Upper lobe of left lung (tissue), 6 donors: ENCODE results near the gene CENPH. TPM values are rescaled to one million over a fixed set of nuclear protein-coding genes. Genes with fewer than 3 reads are reported as not detected.
A peak's percentile ranks its signal among the peaks of the same experiment; 100 is the strongest.

ENCODE experiments used
- ATAC-seq, 2 donors: fragments of 200-7000 bp; cut with Tn5 transposase; one replicate each; pipeline ENCODE4 v1.9.1; 2022; ENCODE audit warnings: mild to moderate bottlenecking in 2 of 2, moderate library complexity in 2 of 2; ENCODE audit not compliant: low FRiP score in 2 of 2
- DNase-seq, 2 donors: peaks; one replicate each; pipeline ENCODE4 v3.0.0-alpha.2; 2019 to 2020
- H3K27ac ChIP-seq, 4 donors: fragments of 200-600 bp; sonication (generic); one replicate each; pipeline ENCODE4 v1.5.1; 2016 to 2019
- H3K27me3 ChIP-seq, 4 donors: fragments of 200-600 bp; sonication (generic); one replicate each; pipeline ENCODE4 v1.5.1; 2017 to 2019
- H3K36me3 ChIP-seq, 4 donors: fragments of 200-600 bp; sonication (generic); one replicate each; pipeline ENCODE4 v1.5.1; 2016 to 2019
- H3K4me1 ChIP-seq, 4 donors: fragments of 200-600 bp; sonication (generic); one replicate each; pipeline ENCODE4 v1.5.1; 2018 to 2019
- H3K4me3 ChIP-seq, 4 donors: fragments of 200-600 bp; sonication (generic); one replicate each; pipeline ENCODE4 v1.5.1; 2017 to 2019; ENCODE audit warnings: mild to moderate bottlenecking in 2 of 4, moderate library complexity in 1 of 4
- H3K9me3 ChIP-seq, 4 donors: fragments of 200-600 bp; sonication (generic); one replicate each; pipeline ENCODE4 v1.5.1; 2018 to 2019
- EP300 ChIP-seq, 4 donors: sonication (generic); formaldehyde crosslinking; IDR thresholded peaks; one replicate each; pipeline ENCODE4 v1.5.1; 2017; ENCODE audit warnings: antibody characterized with exemption in 4 of 4, control low read depth in 2 of 4
- POLR2A ChIP-seq, 4 donors: fragments of 450-650 bp; IDR thresholded peaks; one replicate each; pipeline ENCODE4 v1.5.1; 2016 to 2017; ENCODE audit warnings: antibody characterized with exemption in 4 of 4, mild to moderate bottlenecking in 2 of 4
- POLR2AphosphoS5 ChIP-seq, 2 donors: sonication (generic); formaldehyde crosslinking; IDR thresholded peaks; one replicate each; pipeline ENCODE4 v1.5.1; 2017; ENCODE audit warnings: antibody characterized with exemption in 2 of 2
- WGBS, 2 donors: methylation state at CpG; one replicate each; pipeline ENCODE4 v1.1.5; 2017 to 2018; 5-methylcytosine and 5-hydroxymethylcytosine counted together
- total RNA-seq, 6 donors: library from RNA; depleted of rRNA in 4 of 6; stranded (reverse); fragments of >200 nt in 4 of 6; gene quantifications; one replicate each; pipeline versions ENCODE4 v1.1.0 to v1.2.1, GENCODE V29; 2016 to 2021
- TF ChIP-seq, protein P1 (sequence below), 6 experiments: fragments of 450-650 bp in 4 of 6; fragments of 200-600 bp in 2 of 6; sonication (generic) in 2 of 6; IDR thresholded peaks; one replicate each; pipeline ENCODE4 v1.5.1; 2016 to 2019; ENCODE audit warnings: antibody characterized with exemption in 6 of 6
- donor health status: DM: no; HTN: no; CAD: no; lungs with moderate emphysema.
- donor health status: DM: no; HTN: yes; CAD: no; lungs with severe emphysema.

CENPH gene
- total RNA-seq, 6 donors from 2014 or later: 1.8 to 3.3 (median 2.4) TPM

- ATAC-seq (no peak), DNase-seq (no peak)
- TF ChIP-seq EP300 (IDR thresholded peaks at IDR 0.05) (no peak), POLR2A (IDR thresholded peaks at IDR 0.05) (no peak), POLR2AphosphoS5 (IDR thresholded peaks at IDR 0.05) (no peak)
- TF ChIP-seq, protein P1, sequence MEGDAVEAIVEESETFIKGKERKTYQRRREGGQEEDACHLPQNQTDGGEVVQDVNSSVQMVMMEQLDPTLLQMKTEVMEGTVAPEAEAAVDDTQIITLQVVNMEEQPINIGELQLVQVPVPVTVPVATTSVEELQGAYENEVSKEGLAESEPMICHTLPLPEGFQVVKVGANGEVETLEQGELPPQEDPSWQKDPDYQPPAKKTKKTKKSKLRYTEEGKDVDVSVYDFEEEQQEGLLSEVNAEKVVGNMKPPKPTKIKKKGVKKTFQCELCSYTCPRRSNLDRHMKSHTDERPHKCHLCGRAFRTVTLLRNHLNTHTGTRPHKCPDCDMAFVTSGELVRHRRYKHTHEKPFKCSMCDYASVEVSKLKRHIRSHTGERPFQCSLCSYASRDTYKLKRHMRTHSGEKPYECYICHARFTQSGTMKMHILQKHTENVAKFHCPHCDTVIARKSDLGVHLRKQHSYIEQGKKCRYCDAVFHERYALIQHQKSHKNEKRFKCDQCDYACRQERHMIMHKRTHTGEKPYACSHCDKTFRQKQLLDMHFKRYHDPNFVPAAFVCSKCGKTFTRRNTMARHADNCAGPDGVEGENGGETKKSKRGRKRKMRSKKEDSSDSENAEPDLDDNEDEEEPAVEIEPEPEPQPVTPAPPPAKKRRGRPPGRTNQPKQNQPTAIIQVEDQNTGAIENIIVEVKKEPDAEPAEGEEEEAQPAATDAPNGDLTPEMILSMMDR (IDR thresholded peaks at IDR 0.05): no peak
- Histone ChIP-seq H3K27ac (no peak overlapping the region), H3K4me1 (peaks cover 5 to 9% (median 7%) of the 10 kb centered on the region in 4 donors), H3K4me3 (no peak overlapping the region), H3K36me3 (no peaks in the 10 kb centered on the region), H3K27me3 (no peaks in the 10 kb centered on the region), H3K9me3 (no peaks in the 10 kb centered on the region)
- 91 to 97% methylated on average over 1 of the region's 1 CpG for WGBS, 2 donors
Measured at GRCh38 chr5:69184621-69185020, 4.8 kb upstream of the CENPH start.

- Histone ChIP-seq H3K36me3 (no peaks in the 10 kb centered on the region), H3K4me3 (no peak overlapping the region), H3K27me3 (no peaks in the 10 kb centered on the region), H3K9me3 (no peaks in the 10 kb centered on the region), H3K27ac (no peak overlapping the region), H3K4me1 (peaks cover 12 to 17% (median 13%) of the 10 kb centered on the region in 4 donors)
- WGBS, 2 donors: 100% methylated on average over 2 of the region's 2 CpGs
- no peak for TF ChIP-seq POLR2AphosphoS5 (IDR thresholded peaks at IDR 0.05)
- TF ChIP-seq, protein P1 (IDR thresholded peaks at IDR 0.05): no peak
- no peak for TF ChIP-seq EP300 (IDR thresholded peaks at IDR 0.05)
- no peak for TF ChIP-seq POLR2A (IDR thresholded peaks at IDR 0.05)
- DNase-seq (no peak), ATAC-seq (no peak)
Measured at GRCh38 chr5:69187342-69187741, 2.0 kb upstream of the CENPH start.

GRCh38 chr5:69188811-69189161 lies 597 bp upstream of the CENPH start:
- TF ChIP-seq EP300 (IDR thresholded peaks at IDR 0.05) (no peak), POLR2A (IDR thresholded peaks at IDR 0.05) (no peak), POLR2AphosphoS5 (IDR thresholded peaks at IDR 0.05) (no peak)
- TF ChIP-seq, protein P1 (IDR thresholded peaks at IDR 0.05): no peak
- DNase-seq: no peak
- peaks cover 12 to 17% (median 13%) of the 10 kb centered on the region in 4 donors for H3K4me1 ChIP-seq
- 18 to 21% methylated on average over 8 of the region's 8 CpGs for WGBS, 2 donors
- H3K27ac ChIP-seq: peak overlapping the region; percentile 73 to 83 (median 78)
- H3K9me3 ChIP-seq: no peaks in the 10 kb centered on the region
- H3K27me3 ChIP-seq: no peaks in the 10 kb centered on the region
- ATAC-seq: no peak
- H3K36me3 ChIP-seq: no peaks in the 10 kb centered on the region
- peak overlapping the region; percentile 71 to 97 (median 81) for H3K4me3 ChIP-seq

DNA sequence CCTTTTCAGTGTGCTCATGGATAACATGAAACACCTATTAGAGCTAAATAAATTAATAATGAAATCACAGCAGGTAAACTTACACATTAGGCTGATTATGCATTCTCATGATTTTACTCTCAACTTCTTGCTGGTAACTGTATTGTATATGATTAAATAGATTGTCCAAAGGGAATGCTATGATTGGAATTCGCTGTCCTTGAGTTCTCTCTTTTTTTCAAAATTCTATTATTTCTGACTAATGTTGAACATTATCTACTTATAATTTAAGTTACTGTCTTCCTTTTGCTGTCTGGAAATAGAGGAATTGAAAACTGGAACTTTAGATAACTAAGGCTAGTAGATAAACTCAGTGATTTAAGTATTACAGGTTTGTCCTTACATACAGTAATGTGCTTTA lies 13.1 kb downstream of the CENPH start:
- H3K27me3 ChIP-seq: no peaks in the 10 kb centered on the region
- TF ChIP-seq POLR2AphosphoS5 (IDR thresholded peaks at IDR 0.05) (no peak), POLR2A (IDR thresholded peaks at IDR 0.05) (no peak), EP300 (IDR thresholded peaks at IDR 0.05) (no peak)
- TF ChIP-seq, protein P1 (IDR thresholded peaks at IDR 0.05): no peak
- H3K36me3 ChIP-seq: no peaks in the 10 kb centered on the region
- ATAC-seq (no peak), DNase-seq (no peak)
- no peaks in the 10 kb centered on the region for H3K9me3 ChIP-seq
- WGBS, 2 donors: 97% methylated on average over 1 of the region's 1 CpG
- H3K4me3 ChIP-seq: no peak overlapping the region
- no peak overlapping the region for H3K27ac ChIP-seq
- H3K4me1 ChIP-seq: no peaks in the 10 kb centered on the region

DNA sequence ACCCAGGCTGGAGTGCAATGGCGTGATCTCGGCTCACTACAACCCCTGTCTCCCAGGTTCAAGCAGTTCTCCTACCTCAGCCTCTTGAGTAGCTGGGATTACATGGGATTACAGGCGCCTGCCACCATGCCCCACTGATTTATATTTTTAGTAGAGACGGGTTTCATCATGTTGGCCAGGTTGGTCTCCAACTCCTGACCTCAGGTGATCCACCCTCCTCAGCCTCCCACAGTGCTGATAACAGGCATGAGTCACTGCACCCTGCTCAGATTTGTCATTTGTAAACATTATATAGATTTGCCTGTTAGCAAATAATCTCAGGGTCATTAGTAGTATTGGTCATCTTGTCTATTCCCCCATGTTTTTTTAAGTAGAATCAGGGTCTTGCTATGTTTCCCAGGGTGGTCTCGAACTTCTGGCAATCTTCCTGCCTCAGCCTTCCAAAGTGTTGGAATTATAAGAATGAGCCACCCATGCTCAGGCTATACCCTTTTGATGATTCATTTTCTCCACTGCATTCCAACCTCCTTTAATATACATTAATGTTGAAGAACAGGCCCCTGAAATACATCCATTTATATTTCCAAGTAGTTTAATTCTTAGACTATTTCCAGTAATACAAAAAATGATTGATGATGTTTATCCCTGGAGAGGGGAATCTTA lies 17.3 kb downstream of the CENPH start:
- Histone ChIP-seq H3K4me1 (no peaks in the 10 kb centered on the region), H3K4me3 (no peak overlapping the region), H3K36me3 (no peaks in the 10 kb centered on the region), H3K27me3 (no peaks in the 10 kb centered on the region), H3K27ac (no peak overlapping the region), H3K9me3 (no peaks in the 10 kb centered on the region)
- 94 to 97% methylated on average over 5 of the region's 5 CpGs for WGBS, 2 donors
- TF ChIP-seq, protein P1 (IDR thresholded peaks at IDR 0.05): no peak
- TF ChIP-seq EP300 (IDR thresholded peaks at IDR 0.05) (no peak), POLR2AphosphoS5 (IDR thresholded peaks at IDR 0.05) (no peak), POLR2A (IDR thresholded peaks at IDR 0.05) (no peak)
- DNase-seq: no peak
- ATAC-seq: no peak
